HG03060 (cell line): ENCODE data around the gene DDB1.

ENCODE experiments used
- ATAC-seq: cut with Tn5 transposase; IDR thresholded peaks from one replicate; pipeline ENCODE4 v1.9.1; 2021; ENCODE audit warnings: low read depth, moderate number of reproducible peaks; ENCODE audit not compliant: unreplicated experiment

Gene DDB1

DNA sequence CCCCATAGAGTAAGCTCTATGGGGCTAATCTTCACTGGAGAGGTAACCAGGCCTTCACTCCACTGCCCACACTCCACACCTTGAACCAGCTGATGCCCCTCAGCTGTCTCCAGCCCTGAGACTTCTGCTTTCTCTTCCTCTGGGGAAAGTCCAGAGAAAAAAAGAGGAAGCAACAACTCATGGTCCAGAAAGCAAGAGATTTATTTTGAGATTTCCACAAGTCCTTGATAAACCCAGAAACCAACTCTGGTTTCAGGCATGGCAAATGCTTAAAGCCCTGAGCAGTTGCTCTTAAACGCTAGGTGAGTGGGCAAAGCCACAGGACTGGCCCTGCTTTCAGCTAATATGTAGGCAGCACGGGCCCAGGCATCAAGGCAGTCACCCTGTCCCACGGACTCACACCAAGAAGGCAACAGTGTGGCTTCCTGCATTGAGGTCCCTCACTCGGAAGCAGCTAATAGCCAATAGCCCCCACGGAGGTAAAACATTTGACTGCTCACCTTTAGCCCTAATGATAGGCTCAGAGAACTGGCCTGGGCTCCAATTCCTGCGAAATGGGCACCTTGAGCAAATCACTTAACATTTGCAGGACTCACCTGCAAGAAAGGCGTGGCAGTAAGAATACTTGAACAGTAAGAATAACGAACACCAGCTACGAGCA is 24.5 kb upstream of the DDB1 start:
- peak; percentile 40 for ATAC-seq

DNA sequence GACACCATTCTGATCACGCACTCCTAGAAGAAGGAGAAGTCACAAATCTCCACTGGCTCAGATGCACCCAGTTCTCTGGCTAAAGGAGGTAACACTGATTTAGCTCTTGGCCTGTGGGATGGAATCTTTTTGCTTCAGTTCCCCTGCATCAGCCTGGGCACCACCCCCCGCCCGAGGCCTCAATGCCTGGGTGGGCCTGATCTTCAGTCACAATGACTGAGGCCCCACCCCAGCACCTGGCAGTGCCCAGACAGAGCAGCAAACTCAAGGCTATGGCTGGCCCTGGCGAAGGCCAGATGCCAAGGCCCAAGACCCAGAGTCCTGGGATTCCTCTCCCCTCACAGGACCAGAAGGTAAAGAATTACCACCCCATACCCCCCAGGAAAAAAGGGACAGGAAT is 23.8 kb upstream of the DDB1 start:
- ATAC-seq: no peak

DNA sequence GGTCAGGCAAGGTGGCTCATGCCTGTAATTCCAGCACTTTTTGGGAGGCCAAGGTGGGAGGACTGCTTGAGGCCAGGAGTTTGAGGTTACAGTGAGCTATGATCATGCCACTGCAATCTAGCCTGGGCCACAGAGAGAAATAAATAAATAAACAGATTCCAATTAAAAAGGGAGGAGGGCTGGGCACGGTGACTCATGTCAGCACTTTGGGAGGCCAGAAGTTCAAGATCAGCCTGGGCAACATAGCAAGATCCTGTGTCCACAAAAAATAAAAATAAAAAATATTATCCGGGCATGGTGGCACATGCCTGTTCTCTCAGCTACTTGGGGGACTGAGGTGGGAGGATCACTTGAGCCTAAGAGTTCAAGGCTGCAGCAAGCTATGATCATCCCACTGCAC is 21.3 kb upstream of the DDB1 start:
- ATAC-seq: no peak

DNA sequence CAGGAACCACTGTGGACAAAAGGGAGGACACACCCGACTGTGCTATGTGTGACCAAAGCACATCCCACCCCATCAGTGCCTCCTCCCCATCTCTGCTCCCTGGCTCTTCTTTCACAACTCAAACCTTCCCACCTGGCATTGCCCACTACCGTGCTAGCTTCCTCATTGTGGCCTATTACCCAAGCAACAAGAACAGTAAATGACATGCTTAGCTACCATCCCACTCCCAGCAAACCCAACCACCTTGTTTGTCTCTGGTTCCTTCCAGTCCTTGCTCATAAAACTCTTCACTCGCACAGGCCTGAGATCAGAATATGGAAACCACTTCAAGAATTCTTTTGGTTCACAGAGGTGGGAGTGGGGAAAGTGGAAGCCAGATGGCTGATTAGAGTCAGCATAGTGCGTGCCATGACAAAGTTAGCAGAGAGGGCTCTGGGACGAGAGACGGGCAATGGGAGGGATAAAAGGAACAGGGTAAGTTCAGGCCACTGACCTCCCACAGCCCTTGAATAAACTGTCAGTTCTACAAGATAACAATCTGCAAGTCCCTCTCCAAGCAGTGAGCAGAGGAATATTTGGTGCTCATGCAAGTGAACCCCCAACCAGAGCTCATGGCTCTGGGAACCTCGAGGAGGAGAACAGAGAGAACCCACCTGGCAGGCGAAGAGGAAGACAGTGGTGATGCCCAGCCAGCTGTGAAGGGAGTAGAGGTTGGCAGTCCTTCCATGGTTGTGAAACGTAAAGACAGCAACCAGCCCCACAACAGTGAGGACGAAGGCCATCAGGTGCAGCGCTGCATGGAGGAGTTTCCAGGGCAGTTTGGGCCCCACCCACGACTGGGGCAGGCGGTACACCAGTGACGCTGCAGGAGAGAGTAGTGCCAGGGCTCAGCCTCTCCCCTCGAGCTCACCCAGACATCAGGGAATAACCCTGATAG is 20.5 kb upstream of the DDB1 start:
- no peak for ATAC-seq

DNA sequence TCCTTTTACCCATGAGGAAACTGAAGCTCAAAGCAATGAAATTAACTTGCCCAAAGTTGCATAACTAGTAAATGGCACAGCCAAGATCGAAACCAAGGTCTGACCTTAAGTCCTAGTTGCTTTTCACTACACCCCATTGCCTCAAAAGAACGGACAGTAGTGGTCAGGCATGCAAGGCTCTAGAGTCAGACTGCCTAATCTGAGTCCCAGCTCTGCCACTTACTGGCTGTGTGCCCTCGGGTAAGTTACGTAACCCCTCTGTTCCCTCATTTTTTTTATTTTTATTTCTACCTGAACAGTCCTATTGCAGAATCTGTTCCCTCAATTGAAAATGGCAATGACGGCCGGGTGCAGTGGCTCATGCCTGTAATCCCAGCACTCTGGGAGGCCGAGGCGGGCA is 19.1 kb upstream of the DDB1 start:
- ATAC-seq: no peak

DNA sequence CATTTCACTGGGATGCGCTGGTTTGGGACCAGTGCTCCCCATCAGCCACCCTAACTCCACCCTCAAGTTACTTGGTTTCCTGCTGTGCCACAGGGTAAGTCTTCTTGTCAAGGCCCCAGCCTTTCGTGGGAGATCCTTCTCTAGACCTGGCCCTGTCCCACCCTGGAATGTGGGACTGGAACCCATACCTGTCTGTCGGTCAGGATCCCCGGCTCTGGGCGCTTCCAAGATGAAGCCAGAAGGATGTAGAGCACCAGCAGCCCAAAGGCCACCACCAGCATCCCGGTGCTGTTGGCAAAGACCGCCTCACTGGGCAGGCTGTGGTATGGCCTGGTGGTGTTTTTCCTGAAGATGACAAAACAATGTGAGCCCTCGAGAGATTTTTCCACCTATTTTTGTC is 17.9 kb upstream of the DDB1 start:
- no peak for ATAC-seq

DNA sequence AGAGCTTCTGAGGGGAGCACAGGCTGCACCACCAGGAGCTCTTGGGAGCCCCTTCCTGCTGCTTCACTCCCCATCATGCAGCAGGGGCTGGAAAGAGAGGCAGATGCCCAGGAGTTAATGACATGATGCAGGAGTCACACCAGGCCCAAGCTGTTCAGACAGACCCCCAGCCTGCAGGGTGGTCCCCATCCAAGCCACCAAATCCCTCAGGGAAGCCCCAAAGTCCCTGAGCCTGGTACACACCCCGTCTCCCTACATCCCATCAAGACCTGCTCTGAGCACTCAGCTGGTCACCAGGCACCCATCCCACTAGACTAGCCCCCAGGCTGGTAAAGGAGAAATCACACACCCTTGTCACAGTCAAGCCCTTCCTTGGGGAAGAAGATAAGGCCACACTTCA is 17.4 kb upstream of the DDB1 start:
- no peak for ATAC-seq

DNA sequence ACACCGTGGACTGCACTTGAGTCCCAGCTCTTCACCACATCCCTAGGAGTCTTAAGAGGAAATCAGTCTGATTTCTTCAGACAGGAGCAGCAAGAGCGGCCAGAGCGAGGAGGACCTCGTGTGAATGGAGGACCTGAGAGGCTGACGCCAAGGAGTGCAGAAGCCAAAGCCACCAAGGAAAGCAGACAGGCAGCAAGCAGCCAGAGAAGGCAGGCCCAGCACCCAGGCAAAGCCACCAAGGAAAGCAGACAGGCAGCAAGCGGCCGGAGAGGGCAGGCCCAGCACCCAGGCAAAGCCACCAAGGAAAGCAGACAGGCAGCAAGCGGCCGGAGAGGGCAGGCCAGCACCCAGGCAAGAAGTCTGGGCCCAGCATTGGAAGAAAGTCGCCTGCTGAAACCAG is 17.0 kb upstream of the DDB1 start:
- no peak for ATAC-seq

DNA sequence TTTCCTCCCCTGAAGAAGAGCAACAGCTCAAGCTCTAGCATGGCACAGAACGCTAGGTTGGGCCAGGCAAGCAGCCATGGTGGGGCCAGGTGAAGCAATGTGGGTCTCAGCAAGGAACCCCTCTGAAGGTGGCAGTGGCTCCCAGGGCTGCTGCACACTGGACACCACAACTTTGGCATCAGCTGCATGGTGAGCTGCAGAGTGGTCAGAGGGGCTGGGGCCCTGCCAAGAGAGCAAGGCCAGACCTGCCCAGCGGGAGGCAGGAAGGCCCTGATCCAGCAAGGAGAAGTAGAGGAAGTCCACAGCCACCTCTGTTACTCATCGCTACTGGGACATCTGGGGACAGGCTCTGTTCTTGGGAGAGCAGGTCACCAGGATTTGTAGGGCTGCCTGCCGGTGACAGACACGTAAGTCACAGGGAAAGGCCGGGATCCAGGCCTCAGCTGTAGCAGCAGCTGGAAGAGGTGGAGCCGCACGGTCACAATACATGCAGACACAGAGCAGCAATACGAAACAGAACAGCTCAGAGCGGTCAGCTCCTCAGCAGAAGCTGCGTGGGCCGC is 16.4 kb upstream of the DDB1 start:
- ATAC-seq: no peak

DNA sequence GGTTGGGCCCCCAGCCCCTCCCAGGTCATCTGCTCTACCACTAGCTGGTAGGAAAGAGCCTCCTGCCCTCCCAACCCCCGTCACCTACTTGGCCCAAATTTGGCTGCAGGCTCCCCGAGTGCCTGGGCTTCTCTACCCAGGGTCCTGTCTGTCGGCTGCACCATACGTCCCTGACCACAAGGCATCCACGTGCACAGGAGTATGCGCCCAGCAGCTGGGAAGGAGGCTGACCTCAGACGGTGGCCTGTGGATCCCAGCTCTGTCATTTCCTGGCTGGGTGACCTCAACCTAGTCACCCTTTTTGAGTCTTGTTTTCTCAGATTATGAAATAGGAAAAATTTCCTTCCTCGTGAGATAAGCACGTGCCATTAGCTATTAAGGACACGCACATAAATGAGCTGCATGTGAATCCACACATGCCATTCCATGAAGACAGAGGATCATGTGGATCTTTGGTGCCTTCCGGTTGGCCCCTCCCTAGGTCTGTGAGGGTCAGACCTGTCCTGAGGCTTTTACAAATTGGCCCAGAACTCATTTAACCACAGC is 15.1 kb upstream of the DDB1 start:
- ATAC-seq: no peak

DNA sequence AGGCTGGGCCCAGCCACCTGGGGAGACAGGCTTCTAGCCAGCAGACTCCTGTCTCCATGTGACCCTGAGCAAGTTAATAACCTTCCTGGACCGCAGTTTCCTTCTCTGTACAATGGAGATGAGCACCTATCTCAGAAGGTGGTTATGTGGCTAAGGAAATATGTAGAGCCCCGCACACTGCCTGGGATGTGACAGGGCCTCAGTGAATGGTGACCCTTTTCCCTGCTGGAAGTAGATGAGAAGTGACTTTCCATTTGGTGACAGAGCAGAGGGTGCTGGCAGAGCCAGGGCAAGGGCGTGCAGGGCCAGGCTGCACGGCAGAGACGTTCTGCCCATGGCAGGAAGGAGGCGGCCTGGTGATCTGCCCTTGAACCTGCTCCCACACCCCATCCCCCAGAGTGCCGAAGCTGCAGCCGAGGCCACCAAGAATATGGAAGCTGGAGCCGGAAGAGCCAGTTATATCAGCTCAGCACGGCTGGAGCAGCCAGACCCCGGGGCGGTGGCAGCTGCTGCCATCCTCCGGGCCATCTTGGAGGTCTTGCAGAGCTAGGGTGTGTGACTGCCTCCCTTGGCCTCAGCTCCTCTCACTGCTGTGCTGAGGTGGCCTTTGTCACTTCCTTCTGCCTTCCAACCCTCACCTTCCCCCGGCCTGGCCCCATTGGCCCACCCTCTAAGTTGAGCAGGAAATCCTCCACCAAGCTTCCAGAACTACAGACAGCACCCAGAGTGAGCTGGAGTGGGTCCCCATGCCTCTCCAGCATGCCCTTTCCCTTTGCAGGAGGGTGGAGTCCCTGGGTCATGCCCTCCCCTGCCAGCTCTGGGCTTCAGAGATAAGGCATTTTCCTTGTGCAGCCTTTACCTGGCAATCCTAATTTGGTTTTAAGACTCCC is 13.3 kb upstream of the DDB1 start:
- ATAC-seq: no peak

DNA sequence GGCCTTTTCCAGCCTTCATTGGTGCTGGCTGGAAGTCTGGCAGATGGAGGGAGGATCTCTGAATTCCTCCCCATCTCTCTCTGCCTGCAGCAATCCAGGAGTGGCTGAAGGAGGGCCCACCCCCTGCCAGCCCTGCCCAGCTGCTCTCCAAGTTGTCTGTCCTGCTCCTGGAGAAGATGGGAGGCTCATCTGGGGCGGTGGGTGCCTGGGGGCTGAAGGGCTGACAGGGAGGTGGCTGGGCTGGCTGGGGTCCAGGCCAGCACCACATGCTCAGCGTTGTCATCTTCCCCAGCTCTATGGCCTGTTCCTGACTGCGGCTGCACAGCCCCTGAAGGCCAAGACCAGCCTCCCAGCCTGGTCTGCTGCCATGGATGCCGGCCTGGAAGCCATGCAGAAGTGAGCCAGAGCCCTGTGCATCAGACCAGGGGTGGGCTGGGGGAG is 12.3 kb upstream of the DDB1 start:
- no peak for ATAC-seq

DNA sequence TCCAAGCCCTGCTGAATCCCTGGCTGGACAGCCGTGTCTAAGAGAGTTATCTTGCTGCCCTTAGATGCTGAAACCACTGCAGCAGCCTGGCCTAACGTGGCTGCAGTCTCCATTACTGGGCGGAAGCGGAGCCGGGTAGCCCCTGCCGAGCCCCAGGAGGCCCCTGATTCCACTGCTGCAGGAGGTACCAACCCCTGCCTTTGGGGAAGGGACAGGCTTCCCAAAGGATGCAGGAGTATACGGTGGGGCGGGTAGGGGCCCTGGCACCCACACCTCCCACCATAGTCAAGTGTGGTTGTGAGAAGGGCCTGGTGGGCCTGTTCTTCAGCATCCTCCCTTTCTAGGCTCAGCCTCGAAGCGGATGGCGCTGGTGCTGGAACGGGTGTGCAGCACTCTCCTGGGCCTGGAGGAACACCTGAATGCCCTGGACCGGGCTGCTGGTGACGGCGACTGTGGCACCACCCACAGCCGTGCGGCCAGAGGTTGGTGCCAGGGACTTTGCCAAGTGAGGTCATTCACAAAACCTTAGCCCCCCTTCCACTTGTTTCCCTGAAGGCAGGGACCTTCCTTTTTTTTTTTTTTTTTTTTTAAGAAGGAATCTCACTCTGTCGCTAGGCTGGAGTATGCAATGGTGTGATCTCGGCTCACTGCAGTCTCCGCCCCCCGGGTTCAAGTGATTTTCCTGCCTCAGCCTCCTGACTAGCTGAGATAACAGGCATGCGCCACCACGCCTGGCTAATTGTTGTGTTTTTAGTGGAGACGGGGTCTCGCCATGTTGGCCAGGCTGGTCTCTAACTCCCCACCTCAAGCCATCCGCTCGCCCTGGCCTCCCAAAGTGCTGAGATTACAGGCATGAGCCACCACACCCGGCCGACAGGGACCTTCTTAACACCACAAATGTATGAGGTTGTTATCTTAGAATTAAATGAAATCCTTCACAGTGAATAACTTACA is 11.2 kb upstream of the DDB1 start:
- ATAC-seq: no peak

DNA sequence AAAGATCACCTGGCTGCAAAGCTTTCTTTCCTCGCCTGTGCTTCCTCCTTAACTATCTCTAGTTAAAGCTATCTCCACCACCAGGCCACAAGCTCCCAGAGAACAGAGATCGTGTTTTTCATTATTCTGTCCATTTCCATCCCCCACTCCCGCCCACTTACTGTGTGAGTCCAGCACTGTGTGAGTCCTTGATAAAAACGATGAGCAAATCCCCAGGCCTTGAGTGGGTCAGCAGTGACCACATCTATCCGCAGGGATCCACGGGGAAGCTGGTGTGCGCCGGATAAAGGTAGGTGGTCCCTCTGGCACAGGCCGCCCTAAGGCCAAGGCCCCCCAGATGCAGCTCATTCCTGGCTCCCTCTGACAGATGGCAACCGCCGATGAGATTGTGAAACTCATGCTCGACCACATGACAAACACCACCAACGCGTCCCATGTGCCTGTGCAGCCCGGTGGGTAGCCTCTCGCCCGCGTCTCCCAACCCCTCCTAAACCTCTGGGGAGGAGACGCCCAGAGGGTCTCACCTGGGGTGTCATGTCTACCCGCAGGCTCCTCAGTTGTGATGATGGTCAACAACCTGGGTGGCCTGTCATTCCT is 9.4 kb upstream of the DDB1 start:
- ATAC-seq: no peak

DNA sequence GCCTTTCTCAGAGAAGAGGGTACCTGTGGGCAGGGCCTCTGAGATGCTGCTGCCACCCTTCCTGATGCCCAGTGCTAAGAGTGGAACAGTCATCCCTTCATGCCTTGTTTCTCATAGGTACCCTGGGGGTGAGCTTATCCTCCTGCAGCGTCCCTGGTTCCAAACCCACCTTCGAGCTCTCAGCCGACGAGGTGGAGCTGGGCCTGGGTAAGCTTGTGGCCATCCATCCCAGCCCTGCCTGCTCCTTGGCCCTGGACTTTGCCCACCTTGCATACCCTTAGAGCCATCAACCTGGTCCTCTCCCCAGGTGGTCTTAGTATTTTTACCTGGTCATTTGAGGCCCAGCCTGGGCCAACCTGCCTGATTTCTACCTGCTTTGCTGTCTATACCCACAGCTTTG is 8.8 kb upstream of the DDB1 start:
- ATAC-seq: no peak

DNA sequence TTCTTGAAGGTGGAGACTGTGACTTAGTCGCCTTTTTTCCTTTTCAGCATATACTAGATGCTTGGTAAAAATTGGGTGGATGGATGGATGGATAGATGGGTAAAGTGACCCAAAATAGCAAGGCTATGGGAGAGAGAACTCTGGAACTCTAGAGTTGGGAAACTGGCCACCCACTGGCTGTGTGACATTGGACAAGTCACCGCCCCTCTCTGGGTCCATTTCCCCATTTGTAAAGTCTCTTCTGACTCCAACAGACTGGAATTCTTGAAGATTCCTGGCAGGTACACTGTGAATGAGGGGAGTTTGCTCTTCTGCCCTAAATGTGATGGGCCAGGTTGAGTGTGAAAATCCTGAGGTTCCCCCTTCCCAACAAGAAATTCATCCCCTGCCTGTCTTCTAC is 8.1 kb upstream of the DDB1 start:
- ATAC-seq: no peak

DNA sequence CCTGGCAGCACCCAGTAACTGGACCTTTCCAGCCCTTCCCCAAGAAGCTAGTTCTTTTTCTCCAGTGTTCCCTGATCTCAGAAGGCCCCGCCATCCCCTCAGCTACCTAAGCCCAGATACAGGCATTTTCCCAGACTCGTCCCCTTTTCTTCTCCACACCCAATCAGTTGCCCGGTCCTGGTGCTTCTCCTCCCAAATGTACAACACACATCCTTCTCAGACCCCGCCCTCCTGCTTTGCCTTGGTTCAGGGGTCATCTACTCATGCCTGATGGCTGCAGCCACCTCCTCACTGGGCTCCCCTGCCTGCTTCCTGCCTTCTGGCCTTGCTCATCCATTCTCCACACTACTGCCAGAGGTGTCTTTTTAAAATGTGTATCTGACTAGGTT is 6.6 kb upstream of the DDB1 start:
- ATAC-seq: no peak

DNA sequence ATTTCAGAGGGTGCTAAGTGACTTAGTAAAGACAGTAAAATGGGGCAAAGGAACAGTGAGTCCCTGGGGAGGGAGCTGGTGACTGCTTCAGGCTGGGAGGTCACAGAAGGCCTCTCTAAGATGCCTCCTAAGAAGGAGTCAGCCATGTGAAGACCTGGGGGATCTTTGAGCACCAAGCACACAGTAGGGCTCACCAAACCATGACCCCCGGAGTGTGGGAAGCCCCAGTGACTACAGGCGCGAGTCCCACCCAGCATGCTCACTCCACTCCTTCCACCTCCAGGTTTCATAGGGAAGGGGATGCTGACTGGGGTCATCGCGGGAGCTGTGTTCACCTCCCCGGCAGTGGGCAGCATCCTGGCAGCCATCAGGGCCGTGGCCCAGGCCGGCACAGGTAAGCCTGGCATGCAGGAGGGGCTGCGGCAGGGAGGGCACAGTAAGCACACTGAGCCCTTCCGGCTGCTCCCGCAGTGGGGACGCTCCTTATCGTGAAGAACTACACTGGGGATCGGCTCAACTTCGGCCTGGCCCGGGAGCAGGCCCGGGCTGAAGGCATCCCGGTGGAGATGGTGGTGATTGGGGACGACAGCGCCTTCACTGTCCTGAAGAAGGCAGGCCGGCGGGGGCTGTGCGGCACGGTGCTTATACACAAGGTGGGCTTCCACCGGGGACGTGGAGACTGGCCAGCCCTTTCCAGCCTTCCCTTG is 6.0 kb upstream of the DDB1 start:
- no peak for ATAC-seq
